ENCODE measurements around the gene SLBP. TPM values are rescaled to one million over a fixed set of nuclear protein-coding genes. Genes with fewer than 3 reads are reported as not detected.
"Not testable (repeated sequence)": the region's sequence is repeated elsewhere in the genome, so short reads cannot be mapped to it uniquely, and the experiment has no call there.

SLBP gene
- total and polyA plus RNA-seq, 12 donors: 10.9 to 17.7 (median 12.8) TPM

- Histone ChIP-seq H3K4me1 (no peaks in the 10 kb centered on the region), H3K27ac (no peak overlapping the region), H3K36me3 (no peaks in the 10 kb centered on the region), H3K9me3 (no peaks in the 10 kb centered on the region), H3K27me3 (no peaks in the 10 kb centered on the region), H3K4me3 (no peak overlapping the region)
- TF ChIP-seq CTCF (IDR thresholded peaks at IDR 0.05): no peak
- WGBS, 2 donors: 81 to 82% methylated on average over 20 of the region's 20 CpGs
- intact Hi-C loops (cut with DNase I): no loop called here
- no peak for ATAC-seq
- DNase-seq: no peak
Observed at GRCh38 chr4:1673671-1674070, 38.4 kb downstream of the SLBP start.

GRCh38 chr4:1671011-1671410 lies 41.1 kb downstream of the SLBP start:
- WGBS, 2 donors: 93% methylated on average over 20 of the region's 20 CpGs
- H3K9me3 ChIP-seq; H3K36me3 ChIP-seq; intact Hi-C loops (cut with DNase I); H3K27ac ChIP-seq; H3K4me1 ChIP-seq; H3K27me3 ChIP-seq; H3K4me3 ChIP-seq; DNase-seq; ATAC-seq: not testable (repeated sequence)

- TF ChIP-seq CTCF (IDR thresholded peaks at IDR 0.05): no peak
- WGBS, 2 donors: 90 to 93% methylated on average over 11 of the region's 11 CpGs
- no peak for DNase-seq
- no peak overlapping the region for H3K27ac ChIP-seq
- H3K4me3 ChIP-seq: no peak overlapping the region
- no peaks in the 10 kb centered on the region for H3K9me3 ChIP-seq
- no peaks in the 10 kb centered on the region for H3K36me3 ChIP-seq
- ATAC-seq: no peak
- H3K4me1 ChIP-seq: peaks cover 0 to 7% (median 0%) of the 10 kb centered on the region in 9 donors
- no peaks in the 10 kb centered on the region for H3K27me3 ChIP-seq
- intact Hi-C loops (cut with DNase I): no loop called here
Observed at GRCh38 chr4:1670279-1670678, 41.8 kb downstream of the SLBP start.

GRCh38 chr4:1669850-1670249 lies 42.3 kb downstream of the SLBP start:
- WGBS, 2 donors: 94 to 95% methylated on average over 21 of the region's 21 CpGs
- ATAC-seq: no peak
- intact Hi-C loops (cut with DNase I): no loop called here
- Histone ChIP-seq H3K4me1 (peaks cover 0 to 7% (median 0%) of the 10 kb centered on the region in 9 donors), H3K4me3 (no peak overlapping the region), H3K27me3 (no peaks in the 10 kb centered on the region), H3K9me3 (no peaks in the 10 kb centered on the region), H3K36me3 (no peaks in the 10 kb centered on the region), H3K27ac (no peak overlapping the region)
- TF ChIP-seq CTCF (IDR thresholded peaks at IDR 0.05): no peak
- no peak for DNase-seq

- TF ChIP-seq CTCF (IDR thresholded peaks at IDR 0.05): no peak
- H3K36me3 ChIP-seq: no peaks in the 10 kb centered on the region
- intact Hi-C loops (cut with DNase I): no loop called here
- ATAC-seq (peak in 1 of 8 donors; percentile 31), DNase-seq (no peak)
- 93 to 94% methylated on average over 12 of the region's 12 CpGs for WGBS, 2 donors
- H3K4me3 ChIP-seq: no peak overlapping the region
- H3K9me3 ChIP-seq: no peaks in the 10 kb centered on the region
- peaks cover 0 to 7% (median 0%) of the 10 kb centered on the region in 9 donors for H3K4me1 ChIP-seq
- H3K27ac ChIP-seq: no peak overlapping the region
- H3K27me3 ChIP-seq: no peaks in the 10 kb centered on the region
Observed at GRCh38 chr4:1669270-1669669, 42.8 kb downstream of the SLBP start.

Measured in heart right ventricle (tissue), 16 donors.